Ureter (tissue), 1 donor: Measurements from ENCODE around the gene KCTD1. TPM values are rescaled to one million over a fixed set of nuclear protein-coding genes. Genes with fewer than 3 reads are reported as not detected.

ENCODE experiments used
- DNase-seq: peaks from one replicate; pipeline ENCODE4 v3.0.0-alpha.2; 2020; ENCODE audit warnings: low spot score
- total RNA-seq: library from RNA; stranded (reverse); gene quantifications from one replicate; pipeline ENCODE4 v1.2.4, GENCODE V29; 2023
- donor health status: DM: yes; HTN: yes; CAD: no.

The KCTD1 gene
- total RNA-seq, 1 donor from 2014 or later = 17.9 TPM

DNA sequence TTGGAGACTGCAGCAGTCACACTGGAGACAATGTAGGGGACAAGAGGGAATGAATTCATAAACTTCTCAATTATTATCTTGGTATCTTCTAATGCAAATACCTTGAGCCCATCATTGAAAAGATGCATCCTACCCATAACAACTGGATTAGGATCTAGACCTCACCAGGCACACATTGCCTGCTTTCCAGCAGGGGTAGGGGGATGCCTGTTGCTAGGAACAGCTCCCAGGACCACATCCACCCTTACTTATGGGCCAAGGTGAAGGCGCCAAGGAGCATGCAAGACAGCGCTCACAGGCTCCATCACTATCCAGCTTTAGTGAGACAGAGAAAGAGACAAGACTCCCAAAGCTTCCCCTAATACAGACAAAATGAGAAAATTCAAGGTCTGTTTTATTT, 24.4 kb downstream of the KCTD1 start:
- no peak for DNase-seq

- DNase-seq = no peak
Observed at GRCh38 chr18:26521617-26522016, 26.7 kb downstream of the KCTD1 start.

DNA sequence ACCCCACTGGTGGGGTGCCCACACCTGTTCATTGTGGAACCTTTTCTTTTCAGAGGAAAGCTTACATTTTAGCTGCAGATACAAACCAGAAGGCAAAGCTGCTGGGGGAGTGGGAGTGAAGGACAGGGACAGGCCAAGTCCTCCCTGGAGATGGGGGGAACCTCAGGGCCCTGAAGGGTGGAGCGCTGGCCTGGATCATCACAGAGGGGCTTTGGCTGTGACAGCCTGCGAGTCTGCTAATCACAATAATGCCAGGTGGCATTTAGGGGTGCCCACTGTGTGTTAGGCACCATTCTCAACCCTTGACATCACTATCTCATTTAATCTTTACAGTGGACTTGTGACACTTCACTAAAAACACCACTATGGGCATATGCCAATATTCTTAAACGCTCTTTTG, 27.4 kb downstream of the KCTD1 start:
- DNase-seq = no peak

DNA sequence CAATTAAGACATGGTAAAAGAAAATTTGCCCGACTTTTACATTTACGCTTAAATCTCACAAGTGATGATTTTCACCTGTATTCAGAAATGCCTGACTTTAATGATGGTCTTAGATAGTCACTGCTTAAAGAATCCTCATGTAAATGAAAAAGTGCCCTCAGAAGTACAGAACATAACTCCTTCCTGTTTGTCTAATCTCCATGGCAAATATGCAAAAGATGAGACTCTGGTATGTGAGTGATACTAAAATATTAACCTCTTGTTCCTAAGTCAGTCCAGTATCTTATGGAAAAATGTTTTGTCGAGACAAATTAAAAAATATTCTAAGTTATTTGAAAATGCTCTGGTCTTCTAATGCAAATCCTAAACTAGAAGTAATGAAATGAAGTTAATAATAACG, 29.2 kb downstream of the KCTD1 start:
- no peak for DNase-seq

DNA sequence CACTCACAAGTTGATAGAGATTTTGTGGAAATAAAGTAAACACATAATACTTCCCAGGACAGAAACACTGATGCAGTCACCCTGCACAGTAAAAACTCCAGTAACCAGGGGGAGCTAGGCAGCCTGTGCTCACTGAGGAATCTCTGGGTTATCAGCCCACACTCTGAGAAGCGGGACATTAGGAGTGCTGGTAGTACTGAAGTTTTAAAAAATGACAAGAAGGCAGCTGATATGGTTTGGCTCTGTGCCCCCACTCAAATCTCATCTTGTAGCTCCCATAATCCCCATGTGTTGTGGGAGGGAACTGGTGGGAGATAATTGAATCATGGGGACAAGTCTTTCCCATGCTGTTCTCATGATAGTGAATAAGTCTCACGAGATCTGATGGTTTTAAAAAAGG, 31.4 kb downstream of the KCTD1 start:
- DNase-seq = no peak

- DNase-seq = no peak
Observed at GRCh38 chr18:26515643-26516487, 32.5 kb downstream of the KCTD1 start.

- DNase-seq = no peak
Observed at GRCh38 chr18:26511339-26512071, 36.8 kb downstream of the KCTD1 start.

GRCh38 chr18:26510337-26510736, 38.0 kb downstream of the KCTD1 start:
- DNase-seq = no peak

DNA sequence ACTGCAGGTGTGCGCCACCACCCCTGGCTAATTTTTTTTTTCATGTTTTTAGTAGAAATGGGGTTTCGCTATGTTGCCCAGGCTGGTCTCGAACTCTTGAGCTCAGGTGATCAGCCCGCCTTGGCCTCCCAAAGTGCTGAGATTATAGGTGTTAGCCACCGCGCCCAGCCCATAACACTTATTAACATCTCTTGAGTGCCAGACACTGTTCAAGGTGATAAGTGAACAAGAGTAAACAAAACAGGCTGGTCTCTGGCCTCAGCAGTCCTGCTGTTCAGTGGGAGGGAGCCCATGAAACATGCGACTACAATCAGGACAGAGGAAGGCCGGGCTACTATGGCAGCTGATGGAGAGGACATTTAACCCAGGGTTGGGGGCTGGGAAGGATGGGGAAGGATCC, 42.3 kb downstream of the KCTD1 start:
- DNase-seq = no peak

DNA sequence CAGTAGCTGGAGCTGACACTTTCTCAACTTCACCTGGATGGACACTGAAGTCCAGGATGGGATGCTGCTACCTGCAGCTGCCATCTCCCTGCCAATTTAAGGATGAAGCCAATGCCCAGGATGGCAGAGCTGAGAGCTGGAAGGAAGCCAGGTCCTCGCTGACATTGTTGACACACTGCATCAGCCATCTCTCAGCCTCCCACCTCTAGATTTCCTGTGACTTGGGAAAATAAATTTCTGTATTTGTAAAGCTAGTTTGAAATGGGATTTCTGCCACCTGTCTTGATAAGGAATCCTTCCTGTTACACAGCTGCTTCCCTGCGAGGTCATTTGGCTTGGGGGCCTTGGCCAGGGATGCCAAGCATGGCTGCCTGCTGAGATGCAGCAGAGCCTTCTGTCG, 43.5 kb downstream of the KCTD1 start:
- DNase-seq = no peak

GRCh38 chr18:26503382-26503781, 45.0 kb downstream of the KCTD1 start:
- no peak for DNase-seq

- no peak for DNase-seq
Observed at GRCh38 chr18:26502823-26503222, 45.5 kb downstream of the KCTD1 start.

DNA sequence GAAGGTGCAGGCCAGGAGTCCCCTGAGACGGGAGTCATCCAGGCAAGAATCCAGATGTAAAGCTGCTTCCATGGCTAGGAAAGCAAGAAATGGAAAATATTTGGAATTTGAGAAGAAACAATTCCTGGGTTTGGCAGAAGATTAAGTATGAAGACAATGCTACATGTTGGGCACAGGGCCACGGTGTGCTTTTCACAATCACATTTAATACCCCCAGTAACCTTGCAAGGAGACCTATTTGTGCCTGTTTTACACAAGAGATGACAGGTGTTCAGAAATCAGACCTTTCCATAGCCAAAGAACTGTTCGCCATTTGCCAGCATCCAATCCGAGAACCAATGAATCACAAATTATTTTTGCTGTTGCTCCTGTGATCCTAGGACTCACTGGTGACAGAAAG, 50.5 kb downstream of the KCTD1 start:
- DNase-seq = no peak

GRCh38 chr18:26496528-26496927, 51.8 kb downstream of the KCTD1 start:
- no peak for DNase-seq

GRCh38 chr18:26495287-26495686, 53.1 kb downstream of the KCTD1 start:
- no peak for DNase-seq

DNA sequence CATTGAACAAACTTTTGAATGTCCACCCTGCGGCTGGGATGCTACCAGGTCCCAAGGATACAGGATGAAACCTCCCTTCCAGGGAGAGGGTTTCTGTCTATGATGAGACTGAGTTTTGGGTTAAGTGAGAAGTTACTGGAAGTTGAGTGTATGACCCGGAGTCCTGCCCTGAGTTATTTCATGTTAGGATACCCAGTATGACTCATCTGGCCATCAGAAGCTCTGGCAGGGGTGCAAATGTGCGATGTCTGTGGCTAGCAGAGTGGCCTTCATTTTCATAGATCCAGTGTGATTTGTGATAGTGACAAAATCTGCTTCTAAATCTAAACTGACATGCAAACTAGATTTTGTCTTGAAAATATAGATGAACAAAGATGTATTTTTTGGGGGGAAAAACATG, 55.3 kb downstream of the KCTD1 start:
- DNase-seq = no peak

- no peak for DNase-seq
Observed at GRCh38 chr18:26491194-26491816, 57.0 kb downstream of the KCTD1 start.

DNA sequence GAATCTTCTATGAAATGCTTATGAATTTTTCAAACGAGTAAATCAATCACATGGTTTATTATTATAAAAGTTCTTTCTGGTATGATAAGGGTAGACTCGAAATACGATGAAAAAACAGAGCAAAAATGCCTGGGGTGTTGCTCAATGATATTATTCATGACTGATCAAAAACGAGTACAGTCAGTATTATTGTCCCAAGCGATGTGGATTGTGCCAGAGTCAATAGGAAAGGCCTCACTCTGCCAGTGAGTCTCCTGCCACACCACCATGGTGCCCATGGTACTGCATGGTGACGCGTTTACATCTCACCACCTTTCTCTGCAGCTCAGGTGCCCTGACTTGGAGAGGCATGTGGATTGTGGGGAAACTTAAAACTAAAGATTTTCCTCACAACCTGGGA, 58.5 kb downstream of the KCTD1 start:
- DNase-seq = no peak

DNA sequence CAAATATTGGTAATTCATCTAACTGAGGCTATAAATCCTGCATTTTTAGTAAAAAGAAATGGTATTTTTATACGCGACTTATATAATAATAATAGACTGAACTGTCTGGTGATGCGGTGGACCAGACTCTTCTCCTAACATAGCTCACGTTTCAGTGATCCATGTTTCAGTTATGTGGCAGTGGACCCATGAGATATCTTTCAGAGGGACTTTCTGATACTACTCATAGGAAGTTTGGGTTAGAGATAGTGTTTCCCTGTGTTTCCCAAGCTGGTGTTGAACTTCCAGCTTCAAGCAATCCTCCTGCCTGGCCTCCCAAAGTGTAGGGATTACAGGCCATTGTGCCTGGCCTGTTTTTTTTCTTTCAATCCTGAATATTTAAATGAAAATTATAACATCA, 59.2 kb downstream of the KCTD1 start:
- no peak for DNase-seq

DNA sequence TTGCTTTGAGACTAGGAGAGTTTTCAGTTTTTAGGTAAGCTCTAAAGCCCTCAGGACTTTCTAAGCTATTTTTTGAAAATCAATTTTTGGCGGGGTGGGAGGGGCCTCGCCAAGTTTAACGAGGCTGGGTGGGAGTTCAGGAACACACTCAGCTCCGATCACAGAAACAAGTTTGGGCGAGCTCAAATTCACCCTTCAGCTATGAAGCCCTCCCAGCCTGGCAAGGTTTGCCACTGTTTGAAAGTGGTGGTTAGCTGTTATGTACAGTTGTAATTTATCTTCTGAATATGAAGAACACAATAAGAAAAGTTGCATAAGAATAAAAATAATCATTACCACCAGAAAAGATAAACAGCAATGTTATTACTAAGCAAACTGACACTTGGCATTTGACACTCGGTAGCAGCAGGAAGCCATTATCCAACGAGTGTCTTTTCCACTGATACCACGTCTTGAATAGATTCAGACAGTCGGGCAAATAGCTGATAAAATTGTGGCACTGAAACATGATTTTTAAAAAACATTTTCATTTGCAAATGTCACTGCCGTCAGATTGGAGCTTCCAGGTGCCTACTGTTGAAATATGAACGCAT, 59.8 kb downstream of the KCTD1 start:
- no peak for DNase-seq

DNA sequence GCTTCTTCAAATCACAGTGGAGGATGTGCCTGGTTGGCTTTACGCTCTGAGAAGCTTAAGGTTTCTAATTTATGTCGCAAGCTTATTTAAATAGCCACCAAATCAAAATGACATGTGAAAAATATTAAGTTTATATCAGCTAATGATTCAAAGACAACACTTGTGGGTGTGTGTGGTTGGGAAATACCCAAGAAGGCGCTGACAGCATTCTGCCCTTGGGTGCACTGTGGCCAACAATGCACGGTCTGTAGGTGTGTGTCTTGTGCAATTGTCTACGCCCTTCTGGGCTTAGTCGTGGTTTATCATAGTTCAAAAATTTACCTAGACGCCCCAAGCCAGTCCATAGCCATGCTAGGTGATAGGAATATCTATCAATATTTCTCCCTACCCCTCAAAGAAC, 60.9 kb downstream of the KCTD1 start:
- no peak for DNase-seq

GRCh38 chr18:26483633-26484032, 64.7 kb downstream of the KCTD1 start:
- no peak for DNase-seq
